ENCODE measurements around the gene CDH18. TPM values are rescaled to one million over a fixed set of nuclear protein-coding genes. Genes with fewer than 3 reads are reported as not detected.

CDH18 gene
- total RNA-seq, 1 donor from 2014 or later = not detected

DNA sequence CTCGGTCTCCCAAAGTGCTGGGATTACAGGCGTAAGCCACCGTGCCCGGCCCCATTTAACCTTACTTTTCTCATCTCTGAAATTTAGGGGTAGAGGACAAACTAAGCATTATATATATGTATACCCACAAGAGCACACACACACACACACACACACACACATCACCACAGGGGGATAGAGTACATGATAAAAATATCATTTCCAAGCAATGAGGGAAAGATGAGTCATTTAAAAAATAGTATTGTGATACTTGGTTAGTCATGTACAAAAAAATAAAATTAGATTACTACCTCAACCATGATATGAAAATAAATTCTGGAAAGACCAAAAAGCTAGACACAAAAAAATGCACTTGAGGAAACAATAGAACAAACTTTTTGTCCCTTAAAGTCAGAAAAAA, 67.2 kb downstream of the CDH18 start:
- Mint-ChIP-seq H3K27me3 (ENCODE audit: insufficient read depth) (no peaks in the 10 kb centered on the region), H3K36me3 (ENCODE audit: low read depth) (no peaks in the 10 kb centered on the region), H3K4me1 (ENCODE audit: low read depth) (no peaks in the 10 kb centered on the region), H3K4me3 (no peak overlapping the region), H3K27ac (no peak overlapping the region), H3K9me3 (no peaks in the 10 kb centered on the region)
- intact Hi-C loops (cut with micrococcal nuclease) = no loop called here
- no peak for DNase-seq (ENCODE audit: low spot score)

GRCh38 chr5:19918780-19919179, 69.2 kb downstream of the CDH18 start:
- Mint-ChIP-seq H3K27ac (no peak overlapping the region), H3K9me3 (no peaks in the 10 kb centered on the region), H3K4me3 (no peak overlapping the region), H3K27me3 (ENCODE audit: insufficient read depth) (no peaks in the 10 kb centered on the region), H3K4me1 (ENCODE audit: low read depth) (no peaks in the 10 kb centered on the region), H3K36me3 (ENCODE audit: low read depth) (no peaks in the 10 kb centered on the region)
- intact Hi-C loops (cut with micrococcal nuclease) = no loop called here
- DNase-seq (ENCODE audit: low spot score) = no peak

DNA sequence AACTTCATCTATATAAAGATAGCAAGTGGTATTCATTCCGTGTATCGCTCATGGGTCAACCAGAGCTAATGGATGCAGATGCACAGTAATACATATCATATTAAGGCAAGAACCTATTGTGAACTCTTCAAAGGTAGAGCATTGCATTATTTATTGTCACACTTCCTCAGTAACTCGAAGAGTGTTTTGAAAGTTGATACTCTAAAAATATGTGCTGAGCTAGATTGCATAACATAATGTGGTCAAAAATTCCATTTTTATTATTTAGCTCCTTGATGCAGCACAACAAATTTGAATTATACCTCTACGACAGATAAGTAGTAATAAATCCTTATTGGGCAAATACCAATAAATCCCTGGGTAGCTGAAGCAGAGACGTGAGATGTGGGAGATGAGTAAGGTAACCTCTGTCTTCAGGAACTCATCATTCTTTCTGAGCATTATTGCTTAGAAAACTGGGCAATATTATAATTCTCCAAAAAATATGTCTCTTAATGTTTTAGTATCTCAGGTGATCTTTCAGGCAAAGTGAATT, 70.3 kb downstream of the CDH18 start:
- intact Hi-C loops (cut with micrococcal nuclease) = no loop called here
- Mint-ChIP-seq H3K36me3 (ENCODE audit: low read depth) (no peaks in the 10 kb centered on the region), H3K4me3 (no peak overlapping the region), H3K4me1 (ENCODE audit: low read depth) (no peaks in the 10 kb centered on the region), H3K27ac (no peak overlapping the region), H3K27me3 (ENCODE audit: insufficient read depth) (no peaks in the 10 kb centered on the region), H3K9me3 (peaks cover 1% of the 10 kb centered on the region)
- DNase-seq (ENCODE audit: low spot score) = no peak

- no peak overlapping the region for H3K27ac Mint-ChIP-seq
- no peak for DNase-seq (ENCODE audit: low spot score)
- no peak overlapping the region for H3K4me3 Mint-ChIP-seq
- no peaks in the 10 kb centered on the region for H3K27me3 Mint-ChIP-seq (ENCODE audit: insufficient read depth)
- H3K4me1 Mint-ChIP-seq (ENCODE audit: low read depth) = no peaks in the 10 kb centered on the region
- H3K36me3 Mint-ChIP-seq (ENCODE audit: low read depth) = no peaks in the 10 kb centered on the region
- H3K9me3 Mint-ChIP-seq = peaks cover 4% of the 10 kb centered on the region
- intact Hi-C loops (cut with micrococcal nuclease) = no loop called here
Measured at GRCh38 chr5:19910136-19910535, 77.9 kb downstream of the CDH18 start.

- no peaks in the 10 kb centered on the region for H3K36me3 Mint-ChIP-seq (ENCODE audit: low read depth)
- intact Hi-C loops (cut with micrococcal nuclease) = no loop called here
- no peaks in the 10 kb centered on the region for H3K4me1 Mint-ChIP-seq (ENCODE audit: low read depth)
- peaks cover 9% of the 10 kb centered on the region for H3K9me3 Mint-ChIP-seq
- no peaks in the 10 kb centered on the region for H3K27me3 Mint-ChIP-seq (ENCODE audit: insufficient read depth)
- no peak for DNase-seq (ENCODE audit: low spot score)
- H3K27ac Mint-ChIP-seq = no peak overlapping the region
- H3K4me3 Mint-ChIP-seq = no peak overlapping the region
Measured at GRCh38 chr5:19904766-19905165, 83.2 kb downstream of the CDH18 start.

DNA sequence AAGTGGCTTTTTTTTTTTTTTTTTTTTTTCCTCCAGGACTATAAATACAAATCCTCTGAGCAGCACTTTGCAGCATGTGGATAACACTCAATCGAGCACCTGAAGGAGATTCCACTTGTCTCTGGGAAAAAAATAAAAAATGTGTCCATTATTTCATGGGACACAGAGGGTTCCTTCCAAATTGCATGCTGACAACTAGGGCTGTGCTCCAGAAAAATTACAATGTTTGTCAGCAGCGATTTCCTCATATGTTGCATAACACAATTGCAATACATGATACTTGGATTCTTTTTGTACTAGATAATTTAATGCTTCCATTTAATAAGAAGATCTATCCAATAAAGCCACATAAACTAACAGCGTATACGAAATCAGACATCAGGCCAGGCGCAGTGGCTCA, 84.4 kb downstream of the CDH18 start:
- DNase-seq (ENCODE audit: low spot score) = no peak
- Mint-ChIP-seq H3K9me3 (peaks cover 9% of the 10 kb centered on the region), H3K4me1 (ENCODE audit: low read depth) (no peaks in the 10 kb centered on the region), H3K27me3 (ENCODE audit: insufficient read depth) (no peaks in the 10 kb centered on the region), H3K27ac (no peak overlapping the region), H3K36me3 (ENCODE audit: low read depth) (no peaks in the 10 kb centered on the region), H3K4me3 (no peak overlapping the region)
- intact Hi-C loops (cut with micrococcal nuclease) = no loop called here

DNA sequence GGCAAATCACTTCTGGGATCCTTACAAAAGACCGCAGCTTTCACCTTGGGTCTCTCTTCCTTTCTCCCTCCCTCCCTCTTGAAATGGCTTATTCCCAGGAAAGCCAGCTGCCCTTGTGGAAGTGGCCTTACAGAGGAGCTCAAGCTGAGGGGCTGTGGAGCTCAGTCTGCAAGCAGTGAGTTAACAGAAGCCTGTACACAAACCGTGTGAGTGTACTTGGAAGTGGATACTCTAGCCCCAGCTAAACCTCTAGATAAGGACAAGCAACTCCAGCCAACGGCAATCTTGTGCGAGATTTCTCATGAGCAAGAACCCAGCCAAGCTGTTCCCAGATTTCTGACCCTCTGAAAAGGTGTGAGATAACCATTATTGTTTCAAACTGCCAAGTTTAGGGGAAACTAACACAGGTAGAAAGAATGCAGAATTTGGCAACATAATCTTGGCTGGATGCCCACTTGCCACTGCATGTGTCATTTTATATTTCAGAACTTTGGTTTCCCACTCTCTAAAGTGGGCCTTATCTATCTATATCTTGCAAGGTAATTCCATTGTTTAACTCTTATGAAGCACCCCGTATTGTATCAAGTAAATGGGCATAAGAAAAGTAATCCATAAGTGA, 85.6 kb downstream of the CDH18 start:
- H3K4me3 Mint-ChIP-seq = no peak overlapping the region
- H3K4me1 Mint-ChIP-seq (ENCODE audit: low read depth) = no peaks in the 10 kb centered on the region
- no peak for DNase-seq (ENCODE audit: low spot score)
- H3K27me3 Mint-ChIP-seq (ENCODE audit: insufficient read depth) = no peaks in the 10 kb centered on the region
- H3K36me3 Mint-ChIP-seq (ENCODE audit: low read depth) = no peaks in the 10 kb centered on the region
- no peak overlapping the region for H3K27ac Mint-ChIP-seq
- peaks cover 9% of the 10 kb centered on the region for H3K9me3 Mint-ChIP-seq
- intact Hi-C loops (cut with micrococcal nuclease) = no loop called here

GRCh38 chr5:19900269-19900668, 87.7 kb downstream of the CDH18 start:
- intact Hi-C loops (cut with micrococcal nuclease) = no loop called here
- H3K4me1 Mint-ChIP-seq (ENCODE audit: low read depth) = no peaks in the 10 kb centered on the region
- peaks cover 9% of the 10 kb centered on the region for H3K9me3 Mint-ChIP-seq

DNA sequence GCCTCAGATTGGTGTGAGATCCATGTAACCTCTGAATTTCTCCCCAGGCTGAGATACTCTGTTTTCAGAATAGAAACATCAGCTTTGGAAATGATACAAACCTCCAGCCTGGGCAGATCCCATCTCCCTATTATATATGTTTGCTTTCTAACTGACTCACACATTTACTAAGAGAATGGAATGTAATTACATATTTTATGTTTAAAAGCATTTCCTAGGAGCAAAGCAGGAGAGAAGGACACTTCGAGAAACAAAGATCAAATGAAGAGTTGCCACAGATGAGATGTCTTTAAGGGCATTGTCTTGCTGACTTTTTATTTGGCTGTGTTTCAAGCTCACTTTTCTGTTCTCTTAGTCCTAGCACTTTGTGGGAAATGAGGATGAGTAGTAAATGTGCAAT, 96.3 kb downstream of the CDH18 start:
- Mint-ChIP-seq H3K36me3 (ENCODE audit: low read depth) (no peaks in the 10 kb centered on the region), H3K4me3 (no peak overlapping the region), H3K9me3 (no peaks in the 10 kb centered on the region), H3K27ac (no peak overlapping the region), H3K27me3 (ENCODE audit: insufficient read depth) (no peaks in the 10 kb centered on the region), H3K4me1 (ENCODE audit: low read depth) (no peaks in the 10 kb centered on the region)
- DNase-seq (ENCODE audit: low spot score) = no peak
- intact Hi-C loops (cut with micrococcal nuclease) = no loop called here

More at GRCh38 chr5:19900269-19900668, 87.7 kb downstream of the CDH18 start:
- H3K27ac Mint-ChIP-seq = no peak overlapping the region
- H3K36me3 Mint-ChIP-seq (ENCODE audit: low read depth) = no peaks in the 10 kb centered on the region
- no peaks in the 10 kb centered on the region for H3K27me3 Mint-ChIP-seq (ENCODE audit: insufficient read depth)
- no peak for DNase-seq (ENCODE audit: low spot score)
- no peak overlapping the region for H3K4me3 Mint-ChIP-seq

DNA sequence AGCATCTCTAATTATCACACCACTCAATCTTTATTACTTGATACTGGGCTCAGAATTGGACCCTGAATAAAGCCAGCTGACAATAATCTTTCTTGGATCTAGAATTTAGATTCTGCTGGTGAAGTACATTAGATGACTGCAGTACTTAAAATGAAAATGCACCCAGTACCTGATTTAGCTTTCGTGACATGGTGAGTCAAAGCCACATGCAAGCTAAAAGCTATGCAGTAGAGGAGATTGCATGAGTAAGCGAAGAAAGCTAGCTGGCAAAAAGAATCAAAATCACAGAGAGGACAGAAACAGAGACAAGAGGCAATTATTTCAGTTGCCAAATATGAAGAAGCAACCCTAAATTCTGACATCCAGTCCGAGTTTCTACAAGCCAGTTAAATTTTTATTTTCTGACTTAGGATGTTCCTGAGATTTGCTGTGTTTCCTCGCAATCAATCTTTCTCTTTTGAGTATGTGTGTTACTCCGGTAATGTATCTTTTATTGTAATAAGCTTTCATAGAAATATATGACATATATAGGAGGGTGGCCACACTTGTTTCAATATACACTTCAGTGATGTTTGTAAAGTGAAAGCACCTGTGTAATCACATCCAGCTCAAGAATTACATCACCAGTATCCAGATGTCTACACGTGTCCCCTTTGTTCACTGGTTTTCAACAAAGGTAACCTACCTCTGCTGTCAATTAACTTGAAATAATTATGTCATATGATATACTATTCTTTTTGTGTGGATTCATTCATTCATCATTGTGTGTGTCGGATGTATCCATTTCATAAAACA, 101.7 kb downstream of the CDH18 start:
- Mint-ChIP-seq H3K36me3 (ENCODE audit: low read depth) (no peaks in the 10 kb centered on the region), H3K9me3 (peaks cover 3% of the 10 kb centered on the region), H3K4me1 (ENCODE audit: low read depth) (no peaks in the 10 kb centered on the region), H3K27ac (no peak overlapping the region), H3K4me3 (no peak overlapping the region), H3K27me3 (ENCODE audit: insufficient read depth) (no peaks in the 10 kb centered on the region)
- intact Hi-C loops (cut with micrococcal nuclease) = no loop called here
- no peak for DNase-seq (ENCODE audit: low spot score)

- H3K4me3 Mint-ChIP-seq = no peak overlapping the region
- no peaks in the 10 kb centered on the region for H3K27me3 Mint-ChIP-seq (ENCODE audit: insufficient read depth)
- H3K36me3 Mint-ChIP-seq (ENCODE audit: low read depth) = no peaks in the 10 kb centered on the region
- no peaks in the 10 kb centered on the region for H3K4me1 Mint-ChIP-seq (ENCODE audit: low read depth)
- intact Hi-C loops (cut with micrococcal nuclease) = no loop called here
- no peak overlapping the region for H3K27ac Mint-ChIP-seq
- H3K9me3 Mint-ChIP-seq = peaks cover 3% of the 10 kb centered on the region
- no peak for DNase-seq (ENCODE audit: low spot score)
Measured at GRCh38 chr5:19885040-19885824, 102.8 kb downstream of the CDH18 start.

GRCh38 chr5:19880859-19881436, 107.1 kb downstream of the CDH18 start:
- Mint-ChIP-seq H3K9me3 (peaks cover 3% of the 10 kb centered on the region), H3K4me3 (no peak overlapping the region), H3K36me3 (ENCODE audit: low read depth) (no peaks in the 10 kb centered on the region), H3K4me1 (ENCODE audit: low read depth) (no peaks in the 10 kb centered on the region), H3K27me3 (ENCODE audit: insufficient read depth) (no peaks in the 10 kb centered on the region), H3K27ac (no peak overlapping the region)
- intact Hi-C loops (cut with micrococcal nuclease) = no loop called here
- DNase-seq (ENCODE audit: low spot score) = no peak

DNA sequence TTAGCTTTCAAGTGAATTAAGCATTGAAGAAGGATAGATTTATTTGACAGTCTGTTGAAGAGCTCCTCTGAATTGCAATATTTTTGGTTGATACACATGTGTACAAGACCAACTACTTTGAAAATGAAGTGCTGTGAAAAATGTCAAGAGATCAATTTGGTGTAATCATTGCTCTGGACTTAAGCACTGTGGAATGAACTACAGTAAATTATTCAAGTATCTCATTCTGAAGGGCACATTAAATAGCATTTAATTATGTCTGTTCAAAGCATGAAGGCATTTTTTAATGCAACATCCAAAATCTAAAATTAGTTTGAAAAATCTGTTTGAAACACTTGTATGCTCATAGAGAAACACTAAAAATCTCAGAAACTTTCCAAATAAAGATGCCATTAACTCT, 107.5 kb downstream of the CDH18 start:
- Mint-ChIP-seq H3K4me3 (no peak overlapping the region), H3K4me1 (ENCODE audit: low read depth) (no peaks in the 10 kb centered on the region), H3K27ac (no peak overlapping the region), H3K36me3 (ENCODE audit: low read depth) (no peaks in the 10 kb centered on the region), H3K9me3 (peaks cover 3% of the 10 kb centered on the region), H3K27me3 (ENCODE audit: insufficient read depth) (no peaks in the 10 kb centered on the region)
- DNase-seq (ENCODE audit: low spot score) = no peak
- intact Hi-C loops (cut with micrococcal nuclease) = no loop called here

Data from activated T-helper 1 cell treated with anti-CD3 and anti-CD28 coated beads, Interleukin-12 subunit alpha, Interleukin-12 subunit beta, Interleukin-2, Interleukin-4 antibody, amounts not matched to agents 30 ng/mL and 10 ng/mL and 1 ng/mL, durations not matched to agents 14 hours and 24 hours and 36 hours (primary cell).